H1 (cell line): Measurements from ENCODE around the gene HNRNPAB. TPM values are rescaled to one million over a fixed set of nuclear protein-coding genes. Genes with fewer than 3 reads are reported as not detected.

Experiments used
- CTCF ChIA-PET: fragments of 300-600 bp; sonication (Branson Sonifier 250); formaldehyde crosslinking; loops from one replicate; lab custom pipeline; 2021; ENCODE audit not compliant: partially characterized antibody; lab: Charles Lee
- POLR2A ChIA-PET: fragments of 300-600 bp; sonication (Branson Sonifier 250); formaldehyde crosslinking; loops from one replicate; lab custom pipeline; 2021; ENCODE audit warnings: inconsistent platforms; ENCODE audit not compliant: partially characterized antibody; lab: Charles Lee
- DNase-seq, 2 experiments: peaks; one replicate each; pipeline versions ENCODE4 v3.0.0 to v3.0.0-alpha.2; 2010 to 2022; ENCODE audit warnings: low spot score in 2 of 2, low read depth in 1 of 2, mixed read lengths in 1 of 2
- FAIRE-seq: peaks from 2 replicates; lab custom pipeline; 2011; peaks lifted over from hg19 to GRCh38; lab: Jason Lieb, UNC
- H2AFZ ChIP-seq: 2 replicates; pipeline ENCODE4 v1.8.1; 2012; ENCODE audit warnings: low read length, inconsistent platforms
- H2AK5ac ChIP-seq: 2 replicates; pipeline ENCODE4 v1.6.1; 2013; ENCODE audit warnings: low read depth, low read length
- H2BK120ac ChIP-seq: replicated peaks from 2 replicates; pipeline ENCODE3; 2013; ENCODE audit warnings: low read depth, low read length, inconsistent platforms
- H2BK12ac ChIP-seq: 2 replicates; pipeline ENCODE4 v1.6.1; 2013; ENCODE audit warnings: low read depth, low read length
- H2BK15ac ChIP-seq: 2 replicates; pipeline ENCODE4 v1.6.1; 2013; ENCODE audit warnings: low read length
- H2BK20ac ChIP-seq: 2 replicates; pipeline ENCODE4 v1.6.1; 2013; ENCODE audit warnings: low read length
- H2BK5ac ChIP-seq: 2 replicates; pipeline ENCODE4 v1.6.1; 2013; ENCODE audit warnings: low read depth, low read length
- H3K14ac ChIP-seq: 2 replicates; pipeline ENCODE4 v1.6.1; 2013; ENCODE audit warnings: inconsistent platforms; ENCODE audit not compliant: insufficient read length
- H3K18ac ChIP-seq: 2 replicates; pipeline ENCODE4 v1.6.1; 2013; ENCODE audit warnings: low read length; ENCODE audit errors: extremely low read depth
- H3K23ac ChIP-seq: 2 replicates; pipeline ENCODE4 v1.6.1; 2013; ENCODE audit warnings: inconsistent platforms; ENCODE audit not compliant: insufficient read length
- H3K23me2 ChIP-seq: 2 replicates; pipeline ENCODE4 v1.6.1; 2013; ENCODE audit warnings: low read depth, low read length
- H3K27ac ChIP-seq: 2 replicates; pipeline ENCODE4 v1.6.1; 2011; ENCODE audit warnings: low read depth, low read length, inconsistent platforms
- H3K27me3 ChIP-seq, 4 experiments: replicated peaks in 1 of 4; 1 replicate in 1 of 4; 2 replicates in 3 of 4; pipeline versions ENCODE4 v1.6.1 to v1.8.1; 2011 to 2013; ENCODE audit warnings: low read length in 3 of 4, mild to moderate bottlenecking in 3 of 4, inconsistent platforms in 2 of 4, mixed read lengths in 2 of 4, moderate library complexity in 1 of 4; ENCODE audit not compliant: control insufficient read depth in 3 of 4, insufficient read depth in 3 of 4; ENCODE audit errors: extremely low read depth in 1 of 4
- H3K36me3 ChIP-seq, 4 experiments: 2 replicates each; pipeline versions ENCODE4 v1.6.1 to v1.8.1; 2011 to 2013; ENCODE audit warnings: mild to moderate bottlenecking in 4 of 4, low read length in 3 of 4, moderate library complexity in 2 of 4, control low read depth in 1 of 4, inconsistent platforms in 1 of 4; ENCODE audit not compliant: insufficient read depth in 4 of 4, control insufficient read depth in 2 of 4
- H3K4ac ChIP-seq: replicated peaks from 2 replicates; pipeline ENCODE3; 2013; ENCODE audit warnings: low read length, low read depth, mixed read lengths, inconsistent platforms; ENCODE audit not compliant: insufficient read length
- H3K4me1 ChIP-seq, 4 experiments: replicated peaks in 1 of 4; 1 replicate in 1 of 4; 2 replicates in 3 of 4; pipeline versions ENCODE4 v1.6.1 to v1.8.1; 2011 to 2013; ENCODE audit warnings: low read length in 3 of 4, inconsistent platforms in 2 of 4, mixed read lengths in 1 of 4; ENCODE audit not compliant: insufficient read depth in 4 of 4, control insufficient read depth in 3 of 4
- H3K4me2 ChIP-seq, 2 experiments: 2 replicates each; pipeline versions ENCODE4 v1.6.1 to v1.8.1; 2011 to 2013; ENCODE audit warnings: low read depth in 2 of 2, low read length in 2 of 2, control low read depth in 1 of 2, inconsistent platforms in 1 of 2, mild to moderate bottlenecking in 1 of 2; ENCODE audit not compliant: insufficient read depth in 1 of 2
- H3K4me3 ChIP-seq, 4 experiments: fragments of 200-600, 300-600 bp in 1 of 4; sonication (generic), shearing (Covaris generic), sonication (Bioruptor Twin) in 1 of 4; 2 replicates each; pipeline versions ENCODE4 v1.5.1 to v1.8.1; 2011 to 2016; ENCODE audit warnings: low read length in 4 of 4, low read depth in 3 of 4, control low read depth in 2 of 4, inconsistent platforms in 2 of 4, mild to moderate bottlenecking in 2 of 4, mixed read lengths in 1 of 4, moderate library complexity in 1 of 4; ENCODE audit not compliant: insufficient read depth in 2 of 4; ENCODE audit errors: extremely low read depth in 1 of 4
- H3K56ac ChIP-seq: replicated peaks from 2 replicates; pipeline ENCODE3; 2013; ENCODE audit warnings: low read depth, mild to moderate bottlenecking, mixed read lengths, low read length, inconsistent platforms; ENCODE audit not compliant: insufficient read length
- H3K79me1 ChIP-seq: 2 replicates; pipeline ENCODE4 v1.6.1; 2013; ENCODE audit warnings: low read depth, low read length, control low read depth
- H3K79me2 ChIP-seq, 2 experiments: 2 replicates each; pipeline versions ENCODE4 v1.6.1 to v1.8.1; 2012 to 2013; ENCODE audit warnings: low read length in 2 of 2, mild to moderate bottlenecking in 2 of 2, inconsistent platforms in 1 of 2; ENCODE audit not compliant: insufficient read depth in 2 of 2, control insufficient read depth in 1 of 2
- H3K9ac ChIP-seq, 4 experiments: replicated peaks in 1 of 4; 1 replicate in 1 of 4; 2 replicates in 3 of 4; pipeline versions ENCODE4 v1.6.1 to v1.8.1; 2011 to 2013; ENCODE audit warnings: low read depth in 3 of 4, low read length in 3 of 4, control low read depth in 2 of 4, mild to moderate bottlenecking in 2 of 4, moderate library complexity in 2 of 4, inconsistent platforms in 1 of 4; ENCODE audit errors: extremely low read depth in 1 of 4
- H3K9me3 ChIP-seq, 2 experiments: 2 replicates each; pipeline versions ENCODE4 v1.6.1 to v1.8.1; 2012 to 2013; ENCODE audit warnings: mild to moderate bottlenecking in 2 of 2, moderate library complexity in 2 of 2, control low read depth in 1 of 2, inconsistent platforms in 1 of 2, low read depth in 1 of 2, low read length in 1 of 2, mixed read lengths in 1 of 2; ENCODE audit not compliant: insufficient read depth in 2 of 2
- H4K20me1 ChIP-seq, 2 experiments: replicated peaks in 1 of 2; 2 replicates each; pipeline versions ENCODE3 to v1.8.1; 2011 to 2013; ENCODE audit warnings: inconsistent platforms in 2 of 2, low read length in 2 of 2, mild to moderate bottlenecking in 1 of 2; ENCODE audit not compliant: insufficient read depth in 2 of 2, control insufficient read depth in 1 of 2
- H4K5ac ChIP-seq: 2 replicates; pipeline ENCODE4 v1.6.1; 2013; ENCODE audit warnings: low read length, low read depth, mixed read lengths, inconsistent platforms; ENCODE audit not compliant: insufficient read length
- H4K8ac ChIP-seq: 2 replicates; pipeline ENCODE4 v1.8.0; 2013; ENCODE audit warnings: mild to moderate bottlenecking, moderate library complexity, low read length, inconsistent platforms; ENCODE audit not compliant: insufficient read depth; ENCODE audit errors: extremely low read depth
- H4K91ac ChIP-seq: replicated peaks from 2 replicates; pipeline ENCODE3; 2013; ENCODE audit warnings: low read length, mixed read lengths, inconsistent platforms; ENCODE audit not compliant: insufficient read length
- EGR1 ChIP-seq: IDR thresholded peaks from 2 replicates; pipeline ENCODE4 v1.6.1; 2011; ENCODE audit warnings: low read depth, low read length, borderline replicate concordance
- NRF1 ChIP-seq: IDR thresholded peaks from 2 replicates; pipeline ENCODE4 v1.6.1; 2011; ENCODE audit warnings: mild to moderate bottlenecking, low read depth, low read length, improper control_type of control experiment
- SUZ12 ChIP-seq: fragments of 200-600 bp; sonication (generic); IDR thresholded peaks from 2 replicates; pipeline ENCODE4 v1.6.1; 2012; ENCODE audit warnings: mild to moderate bottlenecking, inconsistent platforms, low read length, moderate library complexity, mixed read lengths
- WGBS, 2 experiments: shearing (Covaris generic) in 1 of 2; methylation state at CpG; one replicate each; pipeline versions ENCODE4 v1.1.6 to v1.1.7; 2013 to 2015; ENCODE audit warnings: low lambda C conversion rate in 2 of 2, mixed read lengths in 2 of 2, inconsistent platforms in 1 of 2, low coverage in 1 of 2, missing lambda C conversion rate in 1 of 2; ENCODE audit not compliant: insufficient replicate concordance in 2 of 2, insufficient coverage in 1 of 2, insufficient read length in 1 of 2; ENCODE audit errors: extremely low coverage in 1 of 2, missing lambda C conversion rate in 1 of 2; 5-methylcytosine and 5-hydroxymethylcytosine counted together
- polyA plus RNA-seq, 7 experiments: library from polyadenylated mRNA; depleted of rRNA in 3 of 7; stranded (reverse) in 5 of 7; unstranded in 2 of 7; fragments of >200 nt in 5 of 7; fragments of 200-250 nt in 2 of 7; gene quantifications; 1 replicate in 5 of 7; 2 replicates in 1 of 7; 4 replicates in 1 of 7; pipeline versions ENCODE4 v1.2.1 to v1.2.3, GENCODE V29; 2011 to 2013; ENCODE audit warnings: missing spikeins in 2 of 7, mixed read lengths in 2 of 7
- total RNA-seq: library from RNA; stranded (reverse); fragmentation: NEBNext Ultra II Directional; extraction: Animal tissue kit (Norgen Biotek cat#: 25700); gene quantifications from 2 replicates; pipeline ENCODE4 v1.2.1, GENCODE V29; 2021

Gene HNRNPAB
- total and polyA plus RNA-seq, 2 of the 8 experiments (the other 6 are each of a cell fraction or from before 2014, with no cell fraction given): 373 to 563 TPM

DNA sequence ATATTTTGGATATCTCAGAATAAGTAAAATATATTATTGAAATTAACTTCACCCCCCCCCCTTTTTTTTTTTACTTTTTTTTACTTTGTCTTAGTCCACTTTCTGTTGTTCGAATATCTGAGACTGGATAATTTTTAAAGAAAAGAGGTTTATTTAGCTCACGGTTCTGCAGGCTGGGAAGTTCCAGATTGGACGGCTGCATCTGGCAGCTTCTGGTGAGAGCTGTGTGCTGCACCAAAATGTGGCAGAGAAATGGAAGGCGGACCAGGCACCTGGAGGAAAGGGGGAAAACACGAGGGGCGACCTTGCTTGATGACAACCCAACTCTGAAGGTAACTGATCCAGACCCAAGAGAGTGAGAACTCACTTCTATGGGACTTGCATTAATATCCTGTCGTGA, 11.5 kb upstream of the HNRNPAB start:
- Histone ChIP-seq H3K79me2 (no peaks in the 10 kb centered on the region), H3K4me2 (no peak overlapping the region), H3K79me1 (no peaks in the 10 kb centered on the region), H3K9ac (no peak overlapping the region), H3K23ac (no peak overlapping the region), H3K4me3 (no peak overlapping the region), H3K4ac (no peak overlapping the region), H2BK120ac (no peak overlapping the region), H3K36me3 (no peaks in the 10 kb centered on the region), H2BK5ac (no peak overlapping the region), H4K20me1 (no peaks in the 10 kb centered on the region), H4K5ac (no peak overlapping the region), H4K91ac (no peak overlapping the region), H3K56ac (no peak overlapping the region), H2BK20ac (no peak overlapping the region), H2AK5ac (no peak overlapping the region), H2BK15ac (no peak overlapping the region), H4K8ac (no peak overlapping the region), H3K4me1 (peaks cover 0 to 10% (median 3%) of the 10 kb centered on the region in 4 experiments; a peak in 3 of 7 replicates), H3K23me2 (no peaks in the 10 kb centered on the region), H2BK12ac (no peak overlapping the region), H3K27me3 (no peaks in the 10 kb centered on the region; a peak in 1 of 7 replicates), H3K9me3 (peaks cover 0 to 8% of the 10 kb centered on the region in 2 experiments; a peak in 2 of 4 replicates), H3K27ac (no peak overlapping the region), H3K14ac (no peak overlapping the region), H3K18ac (no peak overlapping the region), H2AFZ (no peak overlapping the region)
- DNase-seq (no peak), FAIRE-seq (no peak)
- CTCF ChIA-PET: interaction anchor here (0.5 to 1.6 kb wide), 3 partner anchors 8 to 10 kb away, joined by 3 read pairs; no protein-coding TSS in a partner anchor
- POLR2A ChIA-PET: interaction anchor here (31.3 to 38.5 kb wide), 2 partner anchors 9 to 10 kb away, joined by 985 read pairs; partner anchors contain the start of genes GMCL2 and HNRNPAB
- 81% methylated on average over 7 of the region's 7 CpGs; no CpG with 5 or more reads in 1 of the 2 experiments for WGBS, 2 experiments
- TF ChIP-seq EGR1 (no peak), NRF1 (no peak), SUZ12 (no peak)
